GM12864 (cell line): Measurements from ENCODE around the gene HBS1L.

Source experiments
- DNase-seq: peaks from one replicate; pipeline ENCODE4 v3.0.0-alpha.2; 2011; ENCODE audit warnings: low read depth
- H3K4me3 ChIP-seq: 2 replicates; pipeline ENCODE4 v1.5.1; 2011; ENCODE audit warnings: mild to moderate bottlenecking, low read depth, low read length, control low read depth
- TF ChIP-seq, protein P1 (sequence below): IDR thresholded peaks from 2 replicates; pipeline ENCODE4 v1.5.1; 2011; ENCODE audit warnings: low read depth, mild to moderate bottlenecking, moderate library complexity, low read length, control low read depth, inconsistent platforms; ENCODE audit errors: missing control alignments

The HBS1L gene

DNA sequence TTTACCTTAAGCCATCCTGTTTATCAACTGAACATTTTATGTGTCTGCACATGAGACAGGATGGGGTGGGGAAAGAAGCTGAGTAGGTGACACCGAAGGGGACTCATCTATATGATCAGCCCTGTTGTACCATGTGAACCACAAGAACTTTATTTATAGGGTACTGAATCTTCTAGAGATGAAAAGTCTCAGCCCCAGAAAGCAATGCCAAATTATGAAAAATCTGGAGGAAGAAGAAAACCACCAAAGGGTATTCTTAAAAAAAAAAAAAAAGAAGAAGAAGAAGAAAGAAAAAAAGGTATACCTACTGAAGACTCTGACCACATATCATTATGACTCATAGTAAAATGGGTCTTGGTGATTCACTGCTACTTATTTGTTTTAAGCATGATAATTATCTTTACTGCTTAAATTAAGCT, 39.8 kb upstream of the HBS1L start:
- DNase-seq, result no peak
- TF ChIP-seq, protein P1, sequence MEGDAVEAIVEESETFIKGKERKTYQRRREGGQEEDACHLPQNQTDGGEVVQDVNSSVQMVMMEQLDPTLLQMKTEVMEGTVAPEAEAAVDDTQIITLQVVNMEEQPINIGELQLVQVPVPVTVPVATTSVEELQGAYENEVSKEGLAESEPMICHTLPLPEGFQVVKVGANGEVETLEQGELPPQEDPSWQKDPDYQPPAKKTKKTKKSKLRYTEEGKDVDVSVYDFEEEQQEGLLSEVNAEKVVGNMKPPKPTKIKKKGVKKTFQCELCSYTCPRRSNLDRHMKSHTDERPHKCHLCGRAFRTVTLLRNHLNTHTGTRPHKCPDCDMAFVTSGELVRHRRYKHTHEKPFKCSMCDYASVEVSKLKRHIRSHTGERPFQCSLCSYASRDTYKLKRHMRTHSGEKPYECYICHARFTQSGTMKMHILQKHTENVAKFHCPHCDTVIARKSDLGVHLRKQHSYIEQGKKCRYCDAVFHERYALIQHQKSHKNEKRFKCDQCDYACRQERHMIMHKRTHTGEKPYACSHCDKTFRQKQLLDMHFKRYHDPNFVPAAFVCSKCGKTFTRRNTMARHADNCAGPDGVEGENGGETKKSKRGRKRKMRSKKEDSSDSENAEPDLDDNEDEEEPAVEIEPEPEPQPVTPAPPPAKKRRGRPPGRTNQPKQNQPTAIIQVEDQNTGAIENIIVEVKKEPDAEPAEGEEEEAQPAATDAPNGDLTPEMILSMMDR, result no peak
- no peak overlapping the region for H3K4me3 ChIP-seq

DNA sequence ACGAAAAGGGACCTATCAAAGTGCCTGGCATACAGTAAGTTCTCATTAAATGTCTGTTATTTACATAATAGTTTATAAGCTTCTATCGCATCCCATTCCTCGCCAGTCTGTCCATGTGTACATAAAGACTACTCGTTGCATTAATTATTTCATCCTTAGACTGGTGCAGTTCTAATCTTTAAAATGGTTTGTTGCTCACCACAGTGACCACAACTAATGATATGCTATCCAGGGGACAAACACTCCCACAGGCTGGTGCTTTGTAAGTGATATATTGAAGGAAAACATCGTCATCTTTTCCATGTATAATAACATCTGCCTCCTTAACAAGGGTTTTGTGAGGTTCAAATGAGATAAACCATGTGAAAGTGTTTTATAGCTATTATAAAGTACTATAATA, 39.0 kb upstream of the HBS1L start:
- TF ChIP-seq, protein P1, result no peak
- no peak overlapping the region for H3K4me3 ChIP-seq
- DNase-seq, result no peak

DNA sequence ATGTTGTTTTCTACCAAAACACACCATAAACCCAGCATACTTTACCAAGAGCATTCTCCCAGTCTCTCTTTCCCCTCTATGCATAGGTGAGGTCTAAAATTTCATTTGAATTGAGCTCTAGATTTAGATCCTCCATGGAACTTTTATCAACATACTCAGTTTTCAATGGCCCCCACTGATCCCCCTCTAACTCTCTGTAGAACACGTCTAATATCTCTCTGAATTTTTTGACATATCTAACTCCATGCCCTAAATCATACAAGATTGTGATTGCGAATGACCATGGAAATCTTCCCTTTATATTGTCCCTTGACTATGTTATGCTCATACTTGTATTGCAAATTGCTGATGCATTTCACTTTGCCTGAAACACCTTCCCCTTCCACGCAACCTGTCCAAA, 38.1 kb upstream of the HBS1L start:
- H3K4me3 ChIP-seq, result no peak overlapping the region
- no peak for DNase-seq
- TF ChIP-seq, protein P1, result no peak

DNA sequence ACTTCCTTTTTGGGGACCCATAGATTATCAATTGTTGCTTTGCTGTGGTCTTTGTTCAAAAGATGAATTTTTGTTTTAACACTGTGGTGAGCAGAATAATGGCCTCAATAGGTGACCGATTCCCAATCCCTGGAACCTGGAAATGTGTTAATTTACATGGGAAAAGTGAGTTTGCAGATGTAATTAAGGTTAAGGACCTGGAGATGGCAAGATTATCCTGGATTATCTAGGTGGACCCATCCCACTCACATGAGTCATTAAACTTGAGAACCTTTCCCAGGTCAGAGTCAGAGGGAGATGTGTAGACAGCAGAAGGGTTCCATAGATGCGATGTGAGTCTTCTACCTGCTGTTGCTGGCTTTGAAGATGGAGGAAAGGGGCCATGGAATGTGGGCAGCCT, 36.2 kb upstream of the HBS1L start:
- TF ChIP-seq, protein P1, result no peak
- DNase-seq, result no peak
- H3K4me3 ChIP-seq, result no peak overlapping the region

DNA sequence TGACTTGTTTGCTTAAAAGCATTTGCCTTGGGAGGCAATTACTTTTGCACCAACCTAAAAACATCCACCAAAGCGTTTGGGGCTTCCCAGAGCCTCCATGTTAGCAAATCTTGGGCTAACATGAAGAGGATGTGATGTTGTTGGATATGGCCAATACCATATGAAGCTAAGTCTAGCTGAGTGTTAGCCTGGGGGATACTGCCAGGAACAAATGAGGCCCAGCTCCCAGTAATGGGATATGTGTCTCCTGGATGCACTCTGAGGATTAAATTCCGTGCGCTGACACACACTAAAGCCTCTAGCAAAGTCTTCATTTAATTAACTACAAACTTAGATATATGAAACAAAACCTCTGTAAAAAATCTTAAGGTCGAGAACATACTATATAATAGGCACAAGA, 35.3 kb upstream of the HBS1L start:
- TF ChIP-seq, protein P1, result no peak
- DNase-seq, result no peak
- no peak overlapping the region for H3K4me3 ChIP-seq

DNA sequence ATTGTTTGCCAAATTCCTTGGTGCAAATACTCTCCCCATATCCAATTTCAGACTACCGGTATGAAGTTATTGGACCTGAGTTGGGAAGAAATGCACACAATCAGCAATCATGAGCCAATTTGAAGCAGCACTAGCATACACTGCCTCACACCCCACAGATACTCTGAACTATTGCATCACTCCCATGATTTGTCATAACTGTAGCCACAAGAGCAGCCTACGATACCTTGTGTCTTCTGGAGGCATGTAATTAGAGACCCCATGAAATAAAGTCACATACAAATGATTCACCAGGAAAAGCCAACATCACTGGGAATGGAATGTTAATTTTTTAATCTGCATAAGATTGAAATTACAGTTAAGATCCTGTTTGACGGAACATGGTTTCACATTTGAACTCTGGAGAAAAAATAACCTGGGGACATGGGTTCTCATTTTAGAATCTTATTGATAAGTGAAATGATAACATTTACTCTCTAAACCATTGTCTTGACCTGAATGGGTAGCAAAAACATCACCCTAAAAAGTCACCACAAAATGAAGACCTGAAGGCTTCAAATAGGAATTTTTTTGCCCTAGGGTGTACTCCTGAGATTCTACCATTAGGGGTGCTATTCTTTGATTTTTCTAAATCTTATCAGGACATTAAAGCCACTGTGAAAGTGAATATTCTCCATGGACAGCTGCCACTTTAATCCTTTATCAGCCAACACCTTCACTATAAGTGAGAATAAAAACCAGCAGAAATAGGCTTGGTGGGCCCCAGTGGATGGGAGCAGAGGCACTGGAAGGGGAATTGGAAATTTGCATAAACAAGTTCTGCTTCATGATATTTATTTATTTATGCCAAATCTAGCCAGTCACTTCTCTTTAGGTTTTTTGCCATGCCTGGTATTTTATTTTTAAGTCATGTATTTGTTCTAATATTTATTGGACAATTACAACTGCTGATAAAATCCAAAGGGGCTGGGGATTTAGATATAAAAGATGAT, 34.5 kb upstream of the HBS1L start:
- peak overlapping the region; percentile 8; the same call in 1 of the 2 replicates for H3K4me3 ChIP-seq
- peak; percentile 71 for DNase-seq
- TF ChIP-seq, protein P1, result peak; percentile 50

DNA sequence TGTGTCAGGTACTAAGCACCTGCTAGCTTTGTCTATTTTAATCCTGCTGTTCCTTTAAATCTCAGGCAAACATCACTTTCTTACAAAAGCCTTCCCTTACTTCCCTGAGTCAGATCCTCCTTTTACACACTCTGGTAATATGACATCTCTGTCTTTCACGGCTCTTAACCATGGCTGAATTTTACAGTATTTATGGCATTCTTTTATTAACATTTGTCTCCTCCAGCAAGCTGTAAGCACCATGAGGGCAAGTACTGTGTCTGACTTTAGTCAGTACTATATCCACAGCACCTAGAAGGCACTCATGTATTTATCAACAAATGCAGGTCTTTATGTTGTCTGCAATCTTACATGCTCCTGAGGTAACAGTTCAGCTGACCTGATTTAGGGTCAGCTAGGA, 33.7 kb upstream of the HBS1L start:
- TF ChIP-seq, protein P1, result no peak
- no peak overlapping the region for H3K4me3 ChIP-seq
- DNase-seq, result no peak
